GM21576 (cell line): ENCODE measurements around the gene AKAP8.
A peak's percentile ranks its signal among the peaks of the same experiment; 100 is the strongest.
"Not testable (repeated sequence)": the region's sequence is repeated elsewhere in the genome, so short reads cannot be mapped to it uniquely, and the experiment has no call there.

ENCODE experiments used
- ATAC-seq: cut with Tn5 transposase; IDR thresholded peaks from one replicate; pipeline ENCODE4 v1.9.1; 2021; ENCODE audit warnings: mild to moderate bottlenecking, moderate library complexity; ENCODE audit not compliant: unreplicated experiment

The AKAP8 gene

DNA sequence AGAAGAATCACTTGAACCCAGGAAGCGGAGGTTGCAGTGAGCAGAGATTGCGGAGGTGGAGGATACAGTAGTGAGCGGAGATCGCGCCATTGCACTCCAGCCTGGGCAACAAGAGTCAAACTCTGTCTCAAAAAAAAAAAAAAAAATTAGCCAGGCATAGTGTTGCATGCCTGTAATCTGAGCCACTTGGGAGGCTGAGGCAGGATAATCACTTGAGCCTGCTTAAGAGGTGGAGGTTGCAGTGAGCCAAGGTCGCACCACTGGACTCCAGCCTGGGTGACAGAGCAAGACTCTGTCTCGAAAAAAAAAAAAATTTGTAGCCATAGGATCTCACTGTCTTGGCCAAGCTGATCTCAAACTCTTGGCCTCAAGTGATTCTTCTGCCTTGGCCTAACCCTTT, 43.6 kb downstream of the AKAP8 start:
- ATAC-seq: not testable (repeated sequence)

DNA sequence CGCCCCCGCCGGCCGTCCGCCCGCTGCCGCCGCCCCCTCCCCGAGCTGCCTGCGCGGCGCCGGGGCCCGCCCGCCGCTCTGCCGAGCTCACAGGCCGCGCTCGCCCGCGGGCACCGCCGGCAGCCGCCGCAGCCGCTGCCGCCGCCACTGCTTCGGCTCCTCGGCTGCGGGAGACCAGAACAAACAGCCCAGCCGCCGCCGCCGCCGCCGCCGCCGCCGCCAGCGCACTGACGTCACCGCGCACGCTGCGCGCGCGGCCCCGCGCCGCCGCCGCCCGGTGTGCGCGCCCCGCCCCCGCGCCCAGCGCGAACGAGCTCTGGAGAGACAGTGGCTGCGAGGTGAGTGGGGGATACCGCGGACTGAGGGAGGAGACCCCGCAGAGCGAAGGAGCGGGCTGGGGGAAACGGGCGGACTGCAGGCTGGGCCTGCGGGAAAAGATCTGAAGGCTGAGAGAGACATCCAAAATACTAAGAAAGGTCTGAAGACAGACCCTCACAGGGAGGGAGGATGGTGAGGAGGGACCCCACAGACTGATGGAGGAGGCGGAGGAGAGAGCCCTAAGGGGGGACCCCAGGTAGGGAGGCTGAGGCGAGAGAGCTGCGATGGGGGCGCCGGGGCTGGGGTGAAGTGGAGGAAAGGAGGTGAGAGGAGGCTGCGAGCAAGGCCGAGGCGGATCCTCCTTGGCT, 47.1 kb downstream of the AKAP8 start, which contains the start of gene BRD4:
Gene BRD4 (minus strand): TSS at position 229 of the 686 bp plus-strand sequence. CDS start 59,440 bp downstream, outside the sequence.
- ATAC-seq: peak; percentile 40

DNA sequence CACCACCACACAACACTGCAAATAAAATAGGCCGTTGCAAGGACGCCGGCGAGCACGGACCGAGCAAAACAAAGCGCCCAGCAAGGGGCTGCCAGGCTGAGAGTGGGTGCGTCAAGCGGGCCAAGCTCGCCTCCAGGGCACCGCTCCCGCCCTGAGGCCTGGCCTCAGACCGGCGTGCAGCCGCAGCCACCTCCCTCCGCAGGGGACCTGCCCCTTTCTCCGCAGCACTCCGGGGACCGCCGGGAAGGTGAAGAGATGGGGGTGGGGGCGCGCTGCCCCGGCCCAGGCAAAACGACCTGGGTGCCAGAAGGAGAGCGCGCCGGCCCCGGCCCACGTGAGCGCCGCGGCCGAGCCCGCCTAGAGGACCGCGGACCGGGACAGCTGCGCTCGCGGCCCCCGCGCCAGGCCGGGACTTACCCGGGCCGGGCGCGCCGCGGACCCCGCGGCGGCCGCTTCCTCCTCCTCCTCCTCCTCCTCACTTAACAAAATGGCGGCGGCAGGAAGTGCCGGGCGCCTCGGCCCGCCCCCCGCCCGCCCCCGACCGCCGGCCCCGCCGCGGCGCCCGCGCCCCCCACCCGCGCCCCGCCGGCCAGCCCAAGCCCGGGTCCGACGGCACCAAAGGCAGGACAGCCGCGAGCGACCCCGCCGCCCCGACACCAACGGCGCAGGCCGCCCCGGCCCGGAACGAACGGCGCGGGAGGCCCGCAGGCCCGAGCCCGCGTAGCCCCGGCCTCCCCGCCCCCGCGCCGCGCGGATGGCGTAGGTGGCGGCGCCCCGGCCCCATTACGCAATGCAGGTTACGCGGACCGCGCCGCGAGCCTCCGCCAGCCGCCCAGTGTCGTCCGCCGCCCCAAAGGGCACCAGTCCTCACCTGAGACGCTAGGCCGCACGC, 47.9 kb downstream of the AKAP8 start:
- ATAC-seq: peak; percentile 12

DNA sequence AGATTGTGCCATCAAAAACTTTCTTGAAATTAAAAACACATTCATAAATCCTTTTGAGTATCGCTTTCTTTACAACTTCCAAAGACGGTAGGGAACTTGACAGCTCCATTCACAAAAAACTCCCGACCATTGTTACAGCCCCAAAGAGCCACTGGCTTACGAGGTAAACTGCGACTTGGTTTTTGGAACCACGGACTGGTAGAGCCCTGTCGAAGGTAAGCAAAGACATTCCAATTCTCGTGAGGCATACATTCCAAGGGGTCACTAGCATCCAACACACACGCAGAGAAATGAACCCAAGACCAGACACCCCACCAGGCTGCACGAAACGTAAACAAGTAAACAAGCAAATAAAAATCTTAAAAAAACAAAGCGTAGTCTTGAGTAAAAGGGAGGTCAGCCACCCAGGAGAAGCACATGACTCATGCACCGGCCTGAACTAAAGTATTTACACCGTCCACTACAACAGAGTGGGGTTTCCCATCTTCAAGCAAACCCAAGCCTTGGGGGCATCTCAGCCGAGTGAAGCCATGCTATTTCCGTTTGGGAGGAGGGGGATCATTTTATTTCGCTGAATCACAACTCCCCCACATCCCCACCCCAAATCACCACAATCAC, 48.7 kb downstream of the AKAP8 start:
- no peak for ATAC-seq

DNA sequence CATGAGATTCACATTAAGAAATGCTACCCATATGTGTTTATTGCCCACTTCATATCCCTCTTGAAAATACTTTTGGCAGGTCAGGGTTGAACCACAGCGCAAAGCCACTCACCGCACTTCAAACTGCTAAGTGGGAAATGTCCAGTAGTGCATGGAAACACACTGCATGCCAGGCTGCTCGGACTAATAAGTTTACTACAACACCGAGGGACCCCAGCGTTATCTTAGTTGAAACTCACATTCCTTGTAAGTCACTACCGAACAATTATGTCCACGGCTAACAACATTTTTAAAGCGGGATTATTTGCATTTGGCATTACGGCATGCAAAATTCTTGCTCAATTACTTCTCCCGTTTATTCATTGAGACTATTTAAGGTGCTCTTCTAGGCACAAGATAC, 51.3 kb downstream of the AKAP8 start:
- ATAC-seq: no peak

DNA sequence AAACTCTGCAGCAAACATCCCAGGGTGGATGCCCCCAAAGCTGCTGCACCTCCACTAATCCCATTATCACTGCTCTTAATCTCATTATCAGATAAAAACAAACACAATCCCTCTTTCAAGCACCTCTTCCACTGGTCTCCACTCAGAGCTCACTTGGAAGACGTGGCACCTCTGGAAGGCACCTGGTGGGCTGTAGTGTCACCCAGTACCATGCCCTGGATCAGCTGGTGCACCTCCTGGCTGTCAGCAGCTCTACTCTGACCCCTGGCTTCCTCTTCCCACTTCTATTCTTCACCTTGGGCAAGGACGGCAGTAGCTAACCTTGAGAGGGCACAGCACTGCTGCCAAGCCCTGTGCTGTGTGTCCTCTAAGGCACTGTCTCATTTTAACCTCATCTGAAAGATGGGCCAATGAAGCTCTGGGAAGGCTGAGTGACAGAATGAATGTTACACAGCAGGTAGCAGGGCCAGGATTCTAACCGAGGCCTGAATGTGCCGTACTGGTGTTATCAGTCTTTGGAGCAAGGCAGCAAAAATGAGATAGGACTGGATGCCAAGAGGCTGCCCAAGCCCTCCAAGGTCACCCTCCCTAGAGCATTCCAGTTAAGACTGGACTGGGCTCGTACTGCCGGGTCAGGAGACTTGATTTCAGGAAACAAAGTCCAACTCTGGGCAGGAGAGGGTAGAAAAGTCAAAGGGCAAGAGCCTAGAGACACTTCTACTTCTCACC, 54.6 kb downstream of the AKAP8 start:
- ATAC-seq: no peak

DNA sequence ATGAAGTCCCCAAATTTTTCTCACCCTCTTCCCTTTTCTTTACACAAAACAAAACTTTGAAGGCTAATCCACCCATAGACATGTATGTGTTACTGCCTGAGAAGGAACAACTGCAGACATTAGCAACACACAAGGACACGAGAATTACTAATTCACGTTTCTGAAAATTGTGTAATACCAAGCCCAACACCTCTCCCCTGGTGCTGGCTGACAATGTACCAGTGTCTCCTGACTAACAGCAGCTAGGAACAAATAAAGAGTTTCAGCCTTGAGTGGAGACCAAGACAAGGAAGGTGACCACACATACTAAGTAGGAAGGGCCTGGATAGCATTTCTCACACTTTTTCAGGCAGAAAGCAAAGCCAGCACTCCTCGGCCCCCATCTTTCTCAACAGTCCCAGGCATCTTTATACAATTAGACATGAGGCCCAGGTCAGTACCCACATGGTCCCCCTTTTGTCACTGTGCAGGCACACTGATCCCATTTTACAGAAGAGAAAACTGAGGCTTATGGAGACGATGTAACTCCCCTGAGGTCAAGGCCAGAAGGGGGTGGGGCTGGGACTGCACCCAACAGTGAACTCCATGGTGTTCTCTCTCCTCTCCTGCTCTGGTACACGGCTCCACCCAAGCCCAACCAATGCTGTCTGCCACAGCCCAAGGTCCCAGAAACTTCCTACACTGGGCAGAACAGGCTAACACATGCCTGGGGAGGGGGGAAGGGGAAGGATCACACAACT, 55.9 kb downstream of the AKAP8 start:
- ATAC-seq: no peak

DNA sequence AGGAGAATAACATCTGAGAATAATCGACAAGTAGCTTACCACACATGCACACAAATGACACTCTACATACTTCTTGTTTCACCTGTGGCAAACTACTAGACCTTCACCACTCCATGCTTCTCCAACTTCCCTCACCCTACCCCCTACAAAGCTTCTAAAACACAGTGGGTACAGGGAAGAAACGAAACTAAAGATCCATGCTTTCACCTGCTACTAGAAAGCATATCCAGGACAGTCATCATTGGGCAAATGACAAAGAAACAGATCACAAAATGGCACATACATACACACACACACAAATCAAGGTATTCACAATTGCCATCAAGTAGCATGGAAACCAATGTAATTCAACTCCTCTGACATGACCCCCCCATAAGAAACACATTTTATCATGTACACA, 57.8 kb downstream of the AKAP8 start:
- no peak for ATAC-seq

DNA sequence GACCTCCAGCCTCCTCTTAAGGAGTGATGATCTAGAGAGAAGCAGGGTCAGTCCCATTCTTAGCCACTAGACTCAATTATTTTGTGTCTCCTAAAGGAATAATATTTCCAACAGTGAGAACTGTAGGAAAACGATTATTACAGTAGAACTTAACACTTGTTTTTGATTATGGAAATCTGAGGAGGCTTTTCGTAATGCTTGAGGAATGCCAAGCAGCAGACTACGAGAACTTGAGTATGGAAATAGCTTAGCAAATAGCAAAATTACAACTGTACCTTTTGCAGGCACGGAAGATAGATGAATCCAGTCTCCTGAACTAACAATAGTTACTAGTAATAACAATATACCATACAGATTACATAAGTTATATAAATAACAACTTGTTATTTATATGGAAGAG, 59.5 kb downstream of the AKAP8 start:
- no peak for ATAC-seq

DNA sequence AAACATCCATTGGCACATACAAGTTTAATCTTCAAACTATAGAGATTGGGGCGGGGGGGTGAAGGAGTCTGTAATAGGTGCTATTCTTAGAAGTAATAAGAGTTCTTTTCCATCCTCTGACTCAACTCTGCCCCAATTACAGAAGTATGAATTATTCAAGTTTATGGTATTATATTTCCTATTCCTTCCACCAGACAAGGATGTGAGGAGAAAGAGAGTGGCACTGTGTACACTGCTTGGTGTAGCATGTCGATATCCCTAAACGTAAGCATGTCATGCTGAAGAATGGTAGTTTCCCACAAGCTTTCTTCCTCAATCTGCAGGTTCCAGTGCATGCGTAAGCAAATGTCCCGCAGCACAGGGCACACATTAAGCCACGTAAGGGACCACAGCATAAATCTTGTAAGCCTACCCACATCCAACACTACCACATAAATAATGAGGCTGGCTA, 61.3 kb downstream of the AKAP8 start:
- no peak for ATAC-seq

DNA sequence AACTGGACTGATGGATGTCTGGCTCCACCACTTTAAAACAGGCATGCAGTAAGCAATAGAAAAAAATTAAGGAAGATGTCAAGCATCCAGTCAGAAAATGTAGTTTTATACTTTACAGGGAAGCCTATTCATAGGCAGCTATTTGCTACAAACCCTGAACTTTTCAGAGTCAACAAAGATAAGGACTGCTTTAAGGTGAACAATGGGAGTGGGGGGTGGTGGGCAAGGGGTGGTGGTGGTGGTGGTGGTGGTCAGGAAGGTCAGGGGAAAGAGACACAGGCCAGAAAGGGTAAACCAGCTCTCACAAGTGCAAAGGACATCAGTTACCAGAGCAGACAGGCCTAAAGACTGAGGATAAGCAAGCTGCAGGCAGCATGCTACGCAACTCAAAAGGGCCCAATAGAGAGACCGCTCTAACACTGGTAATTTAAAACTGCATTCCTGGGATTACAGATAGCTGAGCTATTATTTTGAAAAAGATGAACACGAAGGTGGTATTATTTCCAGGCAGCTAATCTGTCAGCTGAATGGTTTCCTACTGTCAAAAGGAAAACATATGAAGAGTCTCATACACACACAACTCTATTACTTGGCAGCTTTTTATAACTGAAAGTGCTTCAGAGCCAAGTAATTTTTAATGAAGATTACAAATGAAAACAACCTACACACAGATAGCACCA, 62.1 kb downstream of the AKAP8 start:
- no peak for ATAC-seq

DNA sequence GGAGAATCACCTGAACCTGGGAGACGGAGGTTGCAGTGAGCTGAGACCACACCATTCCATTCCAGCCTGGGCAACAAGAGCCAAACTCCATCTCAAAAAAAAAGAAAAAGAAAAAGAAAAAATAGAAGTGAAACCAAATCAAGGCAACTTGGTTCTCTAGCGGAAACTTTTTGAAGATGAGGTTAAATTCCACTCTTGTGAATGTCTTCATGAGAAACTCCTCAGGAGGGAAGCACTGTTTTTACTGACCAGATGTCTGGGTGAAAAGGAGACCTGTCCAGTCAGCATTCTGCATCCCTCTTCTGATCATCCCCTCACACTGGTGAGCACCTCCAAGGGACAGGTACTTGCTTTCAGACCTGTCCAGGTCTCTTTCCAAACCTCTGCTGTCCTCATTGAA, 63.1 kb downstream of the AKAP8 start:
- ATAC-seq: no peak

DNA sequence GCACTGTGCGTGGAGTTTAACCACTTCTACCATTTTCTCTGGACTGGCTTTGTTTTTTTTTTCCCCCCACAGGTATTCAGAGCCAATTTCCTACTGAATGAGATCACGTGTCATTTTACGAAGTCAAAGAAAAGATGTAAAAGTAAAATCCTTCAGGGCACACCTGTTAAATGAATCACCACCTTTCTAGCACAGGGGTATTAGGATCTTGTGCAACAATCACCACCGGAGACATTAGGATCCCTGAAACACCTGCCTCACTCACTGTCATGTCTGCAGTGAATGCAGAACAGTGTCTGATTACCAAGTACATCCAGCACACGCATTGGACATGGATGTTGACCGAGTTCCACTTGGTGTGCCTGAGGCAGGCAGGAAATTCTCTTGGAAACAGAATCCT, 64.5 kb downstream of the AKAP8 start:
- no peak for ATAC-seq

DNA sequence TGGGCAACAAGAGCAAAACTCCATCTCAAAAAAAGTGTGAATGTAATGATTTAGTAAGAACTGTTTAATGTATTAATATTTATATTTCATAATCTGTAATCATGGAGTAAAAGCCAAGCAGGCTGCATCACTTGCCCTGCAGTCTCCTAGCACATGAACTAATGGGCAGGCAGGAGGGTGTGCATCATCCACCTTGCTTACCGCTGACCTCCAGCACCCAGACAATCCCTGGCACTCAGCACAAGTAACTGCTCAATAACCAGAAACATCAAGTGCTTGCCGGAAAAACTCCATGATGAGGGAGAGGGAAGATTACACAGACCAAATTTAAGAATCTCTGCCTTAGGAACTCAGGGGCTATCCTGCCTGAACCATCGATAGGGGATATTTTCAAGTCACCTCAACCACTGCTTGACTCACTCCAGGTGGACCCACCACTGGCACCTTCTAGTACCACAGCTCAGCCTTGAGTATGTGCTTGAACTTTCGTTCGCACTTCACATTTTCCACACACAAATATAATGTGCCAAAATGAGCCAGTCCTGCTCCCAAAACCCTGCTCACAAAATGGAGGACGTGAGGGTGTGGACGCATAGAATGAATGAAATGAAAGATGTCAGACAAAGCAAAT, 65.8 kb downstream of the AKAP8 start:
- no peak for ATAC-seq

DNA sequence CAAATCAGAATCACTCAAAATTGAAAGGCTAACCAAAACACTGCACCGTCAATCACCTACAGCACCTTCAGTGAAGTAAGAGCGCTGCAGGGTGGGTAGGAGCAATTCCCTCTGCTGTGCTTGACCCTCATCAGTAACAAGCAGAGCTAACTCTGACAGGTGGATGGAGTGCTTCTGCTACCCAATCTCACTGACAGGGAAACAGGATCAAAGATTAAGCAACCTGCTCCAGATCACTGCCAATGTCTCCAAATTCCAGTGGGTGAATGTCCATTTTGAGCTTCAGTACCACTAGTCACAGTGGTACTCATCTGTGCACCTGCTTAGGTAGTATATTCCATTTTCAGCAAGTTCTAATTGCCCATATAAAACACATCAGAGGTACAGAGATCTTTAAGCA, 72.4 kb downstream of the AKAP8 start:
- no peak for ATAC-seq

DNA sequence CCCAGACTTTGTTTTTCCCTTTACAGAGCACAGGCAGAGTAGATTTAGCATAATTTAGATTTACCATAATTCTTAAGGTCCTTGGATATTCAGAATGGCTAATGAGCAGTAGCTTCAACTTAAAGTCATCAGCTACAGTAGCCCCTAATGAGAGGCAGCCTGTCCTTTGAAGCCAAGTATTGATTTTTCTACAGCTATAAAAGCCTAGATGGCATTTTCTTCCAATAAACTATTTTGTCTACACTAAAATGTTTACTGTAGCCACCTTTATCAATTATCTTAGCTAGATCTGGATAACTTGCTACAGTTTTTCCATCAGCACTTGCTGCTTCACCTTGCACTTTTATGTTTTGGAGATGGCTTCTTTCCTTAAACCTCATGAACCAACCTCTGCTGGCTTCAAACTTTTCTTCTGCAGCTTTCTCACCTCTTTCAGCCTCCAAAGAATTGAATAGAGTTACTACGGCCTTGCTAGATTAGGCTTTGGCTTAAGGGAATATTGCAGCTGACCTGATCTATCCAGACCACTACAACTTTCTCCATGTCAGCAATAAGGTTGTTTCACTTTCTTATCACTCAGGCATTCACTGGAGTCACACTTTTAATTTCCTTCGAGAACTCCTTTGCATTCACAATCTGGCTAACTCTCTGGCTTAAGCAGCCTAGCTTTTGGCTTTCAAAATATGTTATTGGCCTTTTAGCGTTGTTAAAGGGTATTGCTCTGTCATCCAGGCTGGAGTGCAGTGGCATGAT, 73.8 kb downstream of the AKAP8 start:
- ATAC-seq: no peak

DNA sequence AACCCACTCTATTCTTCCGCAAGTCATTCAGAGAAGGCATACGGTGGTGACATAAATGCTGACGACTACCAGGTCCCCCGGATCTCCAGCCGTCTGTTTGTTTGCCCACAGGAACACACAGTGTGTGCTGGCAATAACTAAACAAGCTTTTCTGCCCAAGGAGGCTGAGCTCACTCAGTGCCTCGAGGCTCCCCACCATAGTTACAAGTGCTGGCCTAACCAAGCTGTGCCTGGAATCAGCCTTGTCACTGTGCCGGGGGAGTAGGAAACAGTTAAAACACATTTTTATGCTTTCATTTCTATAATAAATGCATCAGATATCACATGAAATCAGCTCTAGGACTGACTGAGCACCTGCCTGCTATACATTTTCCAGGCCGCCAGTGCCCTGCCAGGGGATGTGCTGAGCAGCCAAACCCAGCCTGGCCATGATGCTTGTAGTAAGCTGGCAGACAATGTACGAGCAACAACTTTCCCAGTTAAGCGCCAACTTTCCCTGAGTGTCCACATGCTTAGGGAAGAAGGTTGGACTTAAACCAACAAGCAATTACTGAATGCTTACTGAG, 75.4 kb downstream of the AKAP8 start:
- ATAC-seq: no peak
